ENCODE data around the gene HMOX1. TPM values are rescaled to one million over a fixed set of nuclear protein-coding genes. Genes with fewer than 3 reads are reported as not detected.
"Not testable (repeated sequence)": the region's sequence is repeated elsewhere in the genome, so short reads cannot be mapped to it uniquely, and the experiment has no call there.

HMOX1 gene
- total RNA-seq, 1 donor from 2014 or later = 54.0 TPM

DNA sequence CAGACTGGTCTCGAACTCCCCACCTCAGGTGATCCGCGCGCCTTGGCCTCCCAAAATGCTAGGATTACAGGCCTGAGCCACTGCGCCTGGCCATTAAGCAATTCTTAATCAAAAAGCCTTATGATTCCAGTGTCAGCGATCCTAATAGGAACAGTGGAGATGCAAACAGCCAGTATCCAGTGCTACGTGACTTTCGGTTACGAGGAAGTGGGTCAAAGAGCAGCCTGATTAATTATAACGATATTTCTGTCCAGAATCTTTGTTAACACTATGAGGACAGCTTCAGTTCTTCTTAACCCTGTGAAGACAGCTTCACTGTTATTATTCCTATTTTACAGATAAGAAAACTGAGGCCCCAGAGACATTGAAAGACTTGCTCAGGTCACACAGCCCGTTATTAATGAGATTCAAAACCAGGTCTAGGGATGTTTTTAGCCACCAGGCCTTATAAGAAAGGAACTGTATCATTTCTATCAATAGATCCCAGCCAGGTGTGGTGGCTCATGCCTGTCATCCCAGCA is 17.3 kb upstream of the HMOX1 start:
- intact Hi-C loops (cut with DNase I) = no loop called here
- ATAC-seq = no peak
- DNase-seq = no peak
- Histone ChIP-seq H3K36me3 (no peaks in the 10 kb centered on the region), H3K27me3 (no peaks in the 10 kb centered on the region), H3K4me3 (no peak overlapping the region), H3K27ac (no peak overlapping the region), H3K4me1 (peaks cover 4% of the 10 kb centered on the region), H3K9me3 (no peaks in the 10 kb centered on the region)
- TF ChIP-seq, protein P1, sequence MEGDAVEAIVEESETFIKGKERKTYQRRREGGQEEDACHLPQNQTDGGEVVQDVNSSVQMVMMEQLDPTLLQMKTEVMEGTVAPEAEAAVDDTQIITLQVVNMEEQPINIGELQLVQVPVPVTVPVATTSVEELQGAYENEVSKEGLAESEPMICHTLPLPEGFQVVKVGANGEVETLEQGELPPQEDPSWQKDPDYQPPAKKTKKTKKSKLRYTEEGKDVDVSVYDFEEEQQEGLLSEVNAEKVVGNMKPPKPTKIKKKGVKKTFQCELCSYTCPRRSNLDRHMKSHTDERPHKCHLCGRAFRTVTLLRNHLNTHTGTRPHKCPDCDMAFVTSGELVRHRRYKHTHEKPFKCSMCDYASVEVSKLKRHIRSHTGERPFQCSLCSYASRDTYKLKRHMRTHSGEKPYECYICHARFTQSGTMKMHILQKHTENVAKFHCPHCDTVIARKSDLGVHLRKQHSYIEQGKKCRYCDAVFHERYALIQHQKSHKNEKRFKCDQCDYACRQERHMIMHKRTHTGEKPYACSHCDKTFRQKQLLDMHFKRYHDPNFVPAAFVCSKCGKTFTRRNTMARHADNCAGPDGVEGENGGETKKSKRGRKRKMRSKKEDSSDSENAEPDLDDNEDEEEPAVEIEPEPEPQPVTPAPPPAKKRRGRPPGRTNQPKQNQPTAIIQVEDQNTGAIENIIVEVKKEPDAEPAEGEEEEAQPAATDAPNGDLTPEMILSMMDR (IDR thresholded peaks at IDR 0.05) = no peak

DNA sequence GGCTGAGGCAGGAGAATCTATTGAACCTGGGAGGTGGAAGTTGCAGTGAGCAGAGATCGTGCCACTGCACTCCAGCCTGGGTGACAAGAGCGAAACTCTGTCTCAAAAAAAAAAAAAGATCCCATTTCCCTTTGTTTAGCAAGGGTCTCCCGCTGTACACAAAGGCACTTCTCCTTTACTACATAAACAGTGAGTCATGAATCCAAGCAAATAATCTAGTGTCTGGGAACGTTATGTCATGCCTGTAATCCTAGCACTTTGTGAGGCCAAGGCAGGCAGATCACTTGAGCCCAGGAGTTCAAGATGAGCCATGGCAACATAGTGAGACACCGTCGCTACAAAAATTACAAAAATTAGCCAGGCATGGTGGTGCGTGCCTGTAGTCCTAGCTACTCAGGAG is 16.7 kb upstream of the HMOX1 start:
- intact Hi-C loops (cut with DNase I); H3K27me3 ChIP-seq; H3K9me3 ChIP-seq; H3K36me3 ChIP-seq; H3K4me3 ChIP-seq; H3K27ac ChIP-seq; DNase-seq; H3K4me1 ChIP-seq: not testable (repeated sequence)
- peak; percentile 68 for ATAC-seq

DNA sequence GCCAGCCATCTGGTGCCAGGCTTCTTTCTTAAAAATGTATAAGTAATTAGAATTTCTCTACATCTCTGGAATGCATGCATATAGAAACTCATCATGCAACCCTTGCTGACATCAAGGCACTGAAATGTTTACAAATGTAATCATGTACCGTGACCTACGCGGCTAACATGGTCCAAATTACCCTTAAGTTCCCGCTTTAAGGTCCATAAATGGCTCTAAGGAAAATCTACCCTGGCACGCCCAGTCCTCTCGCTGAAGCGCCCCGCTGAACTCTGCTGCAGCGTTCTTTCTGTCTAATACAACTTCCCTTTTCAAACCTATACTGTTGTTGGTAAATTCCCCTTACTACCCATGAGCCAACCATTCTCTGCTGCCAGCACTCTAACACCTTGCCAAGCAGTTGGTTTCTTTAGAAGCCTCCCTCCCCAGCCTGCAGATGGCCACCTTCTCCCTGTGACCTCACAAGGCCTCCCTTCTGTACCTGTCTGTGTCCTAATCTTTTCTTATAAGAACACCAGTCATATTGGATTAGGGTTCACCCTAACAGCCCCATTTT is 13.5 kb upstream of the HMOX1 start:
- no peaks in the 10 kb centered on the region for H3K9me3 ChIP-seq
- ATAC-seq (peak; percentile 68), DNase-seq (peak; percentile 66)
- no peaks in the 10 kb centered on the region for H3K27me3 ChIP-seq
- peaks cover 8% of the 10 kb centered on the region for H3K4me1 ChIP-seq
- no peaks in the 10 kb centered on the region for H3K36me3 ChIP-seq
- intact Hi-C loops (cut with DNase I) = no loop called here
- no peak overlapping the region for H3K4me3 ChIP-seq
- TF ChIP-seq, protein P1 (IDR thresholded peaks at IDR 0.05) = no peak
- no peak overlapping the region for H3K27ac ChIP-seq

DNA sequence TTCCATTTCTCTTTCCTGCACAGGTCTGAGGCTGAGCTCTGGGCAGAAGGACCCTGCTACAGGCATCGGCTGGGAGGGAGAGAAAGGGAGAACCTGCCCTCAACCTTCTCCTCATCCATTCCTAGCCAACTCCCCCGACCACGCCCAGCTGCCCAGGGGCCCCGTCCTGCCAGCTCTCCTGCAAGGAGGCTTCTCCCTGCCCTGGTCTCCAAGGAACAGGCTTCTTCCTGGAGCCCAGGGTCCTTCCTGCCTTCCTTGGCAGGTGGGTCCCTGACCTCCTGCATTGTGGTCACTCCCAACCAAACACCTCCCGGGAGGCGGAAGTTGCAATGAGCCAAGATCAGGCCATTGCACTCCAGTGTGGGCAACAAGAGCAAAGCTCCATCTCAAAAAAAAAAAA is 12.5 kb upstream of the HMOX1 start:
- DNase-seq (no peak), ATAC-seq (no peak)
- no peak overlapping the region for H3K4me3 ChIP-seq
- no peak overlapping the region for H3K27ac ChIP-seq
- H3K27me3 ChIP-seq = no peaks in the 10 kb centered on the region
- H3K9me3 ChIP-seq = no peaks in the 10 kb centered on the region
- H3K36me3 ChIP-seq = no peaks in the 10 kb centered on the region
- H3K4me1 ChIP-seq = peaks cover 8% of the 10 kb centered on the region
- TF ChIP-seq, protein P1 (IDR thresholded peaks at IDR 0.05) = no peak
- intact Hi-C loops (cut with DNase I) = no loop called here

DNA sequence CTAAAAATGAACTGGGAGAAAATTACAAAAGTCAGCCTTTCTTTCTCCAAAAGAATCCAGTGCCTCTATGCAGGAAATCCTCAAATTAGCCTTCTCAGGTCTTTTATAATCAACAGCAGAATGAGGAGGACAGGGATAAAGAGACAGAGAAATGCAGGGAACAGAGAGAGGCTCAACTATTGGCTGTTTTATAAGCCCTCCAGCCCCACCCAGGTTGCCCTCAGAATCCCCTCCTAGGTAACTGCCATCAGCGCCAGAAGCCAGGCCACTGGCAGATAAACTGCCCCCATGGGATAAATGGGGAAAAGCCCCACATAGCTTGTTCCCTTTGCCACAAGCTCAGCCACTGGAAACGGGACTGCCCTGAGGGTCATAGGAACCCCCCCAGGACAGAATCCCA is 10.9 kb upstream of the HMOX1 start:
- no peaks in the 10 kb centered on the region for H3K27me3 ChIP-seq
- H3K9me3 ChIP-seq = no peaks in the 10 kb centered on the region
- DNase-seq (no peak), ATAC-seq (no peak)
- peaks cover 8% of the 10 kb centered on the region for H3K4me1 ChIP-seq
- no peak overlapping the region for H3K4me3 ChIP-seq
- TF ChIP-seq, protein P1 (IDR thresholded peaks at IDR 0.05) = no peak
- no peaks in the 10 kb centered on the region for H3K36me3 ChIP-seq
- intact Hi-C loops (cut with DNase I) = no loop called here
- no peak overlapping the region for H3K27ac ChIP-seq

DNA sequence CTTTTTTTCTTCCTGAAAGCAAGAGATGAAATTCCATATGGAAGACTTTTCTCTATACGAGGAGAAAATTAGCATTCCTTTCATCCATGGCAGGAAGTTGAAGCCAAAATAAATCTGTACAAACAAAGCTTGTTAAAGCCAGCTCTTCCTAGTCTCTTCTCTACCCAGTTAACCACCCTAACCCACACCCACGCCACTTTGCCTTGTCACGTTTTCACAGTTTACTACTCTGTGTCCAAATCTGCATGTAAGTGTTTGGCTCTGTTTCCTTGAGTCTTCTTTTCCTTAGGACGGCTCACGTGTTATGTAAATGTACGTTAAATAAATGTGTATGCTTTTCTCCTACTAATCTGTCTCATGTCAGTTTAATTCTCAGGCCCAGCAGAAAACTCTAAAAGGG is 7.1 kb upstream of the HMOX1 start:
- Histone ChIP-seq H3K9me3 (no peaks in the 10 kb centered on the region), H3K27ac (no peak overlapping the region), H3K36me3 (no peaks in the 10 kb centered on the region), H3K4me3 (no peak overlapping the region), H3K27me3 (no peaks in the 10 kb centered on the region), H3K4me1 (peaks cover 21% of the 10 kb centered on the region)
- DNase-seq (no peak), ATAC-seq (no peak)
- TF ChIP-seq, protein P1 (IDR thresholded peaks at IDR 0.05) = no peak
- intact Hi-C loops (cut with DNase I) = no loop called here
